ENCODE data around the gene KRTAP3-3. TPM values are rescaled to one million over a fixed set of nuclear protein-coding genes. Genes with fewer than 3 reads are reported as not detected.

Gene KRTAP3-3
- total RNA-seq, 1 donor from 2014 or later: not detected

DNA sequence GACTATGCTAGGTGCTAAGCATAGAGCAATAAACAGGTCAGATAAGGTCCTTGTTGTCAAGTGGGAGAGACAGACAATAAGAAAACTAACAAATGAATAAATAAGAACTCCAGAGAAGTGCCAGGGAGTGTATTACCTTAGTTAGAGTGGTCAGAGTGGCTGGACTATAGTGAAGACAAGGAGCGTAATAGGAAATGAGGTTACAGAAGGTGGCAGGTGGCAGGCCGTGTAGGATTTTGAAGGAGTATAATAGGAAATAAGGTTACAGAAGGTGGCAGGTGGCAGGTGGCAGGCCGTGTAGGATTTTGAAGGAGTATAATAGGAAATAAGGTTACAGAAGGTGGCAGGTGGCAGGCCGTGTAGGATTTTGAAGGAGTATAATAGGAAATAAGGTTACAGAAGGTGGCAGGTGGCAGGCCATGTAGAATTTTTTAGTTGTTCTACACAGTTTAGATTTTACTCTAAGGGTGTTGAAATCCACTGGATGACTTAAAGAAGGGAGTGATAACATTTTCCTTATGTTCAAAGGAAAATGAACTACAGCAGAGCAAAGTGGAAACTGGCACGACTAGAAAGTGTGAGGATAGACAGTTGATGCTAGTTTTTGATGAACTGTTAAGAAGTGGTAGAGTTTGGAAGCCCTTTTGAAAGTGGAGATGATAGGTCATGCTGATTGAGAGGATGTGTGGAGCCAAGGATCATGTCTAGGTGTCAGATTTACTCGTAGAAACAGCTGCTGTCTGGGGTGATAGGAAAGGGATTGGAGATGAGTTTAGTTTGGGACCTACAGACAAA lies 18.6 kb upstream of the KRTAP3-3 start:
- Mint-ChIP-seq H3K27ac (ENCODE audit: unreplicated experiment) (no peak overlapping the region), H3K27me3 (ENCODE audit: unreplicated experiment) (peaks cover 8% of the 10 kb centered on the region), H3K4me3 (ENCODE audit: unreplicated experiment) (no peak overlapping the region), H3K36me3 (ENCODE audit: unreplicated experiment) (no peaks in the 10 kb centered on the region), H3K9me3 (ENCODE audit: unreplicated experiment) (peaks cover 6% of the 10 kb centered on the region), H3K4me1 (ENCODE audit: low read depth, unreplicated experiment) (peaks cover 17% of the 10 kb centered on the region)
- no peak for DNase-seq
- TF ChIP-seq, protein P1, sequence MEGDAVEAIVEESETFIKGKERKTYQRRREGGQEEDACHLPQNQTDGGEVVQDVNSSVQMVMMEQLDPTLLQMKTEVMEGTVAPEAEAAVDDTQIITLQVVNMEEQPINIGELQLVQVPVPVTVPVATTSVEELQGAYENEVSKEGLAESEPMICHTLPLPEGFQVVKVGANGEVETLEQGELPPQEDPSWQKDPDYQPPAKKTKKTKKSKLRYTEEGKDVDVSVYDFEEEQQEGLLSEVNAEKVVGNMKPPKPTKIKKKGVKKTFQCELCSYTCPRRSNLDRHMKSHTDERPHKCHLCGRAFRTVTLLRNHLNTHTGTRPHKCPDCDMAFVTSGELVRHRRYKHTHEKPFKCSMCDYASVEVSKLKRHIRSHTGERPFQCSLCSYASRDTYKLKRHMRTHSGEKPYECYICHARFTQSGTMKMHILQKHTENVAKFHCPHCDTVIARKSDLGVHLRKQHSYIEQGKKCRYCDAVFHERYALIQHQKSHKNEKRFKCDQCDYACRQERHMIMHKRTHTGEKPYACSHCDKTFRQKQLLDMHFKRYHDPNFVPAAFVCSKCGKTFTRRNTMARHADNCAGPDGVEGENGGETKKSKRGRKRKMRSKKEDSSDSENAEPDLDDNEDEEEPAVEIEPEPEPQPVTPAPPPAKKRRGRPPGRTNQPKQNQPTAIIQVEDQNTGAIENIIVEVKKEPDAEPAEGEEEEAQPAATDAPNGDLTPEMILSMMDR (IDR thresholded peaks at IDR 0.05; ENCODE audit: partially characterized antibody, unreplicated experiment): no peak

DNA sequence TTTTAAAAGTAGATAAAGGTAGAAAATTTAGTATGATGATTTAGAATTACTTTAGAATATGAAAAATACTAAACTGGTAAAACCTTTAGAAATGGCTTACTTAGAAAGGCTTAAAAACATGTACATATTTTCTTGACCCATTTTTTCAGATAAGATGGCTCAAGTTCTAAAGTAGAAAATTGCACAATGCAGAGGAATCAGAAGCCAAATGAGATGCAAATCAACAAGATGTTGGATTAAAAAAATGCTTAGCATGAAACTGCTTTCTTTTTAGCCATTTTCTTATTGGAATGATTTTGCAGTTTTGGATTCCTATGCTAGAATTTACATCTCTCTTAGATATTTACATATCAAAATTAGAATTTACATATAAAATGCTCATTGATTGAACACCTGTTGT lies 16.5 kb upstream of the KRTAP3-3 start:
- no peak for DNase-seq
- Mint-ChIP-seq H3K36me3 (ENCODE audit: unreplicated experiment) (no peaks in the 10 kb centered on the region), H3K4me1 (ENCODE audit: low read depth, unreplicated experiment) (peaks cover 17% of the 10 kb centered on the region), H3K9me3 (ENCODE audit: unreplicated experiment) (peaks cover 6% of the 10 kb centered on the region), H3K27ac (ENCODE audit: unreplicated experiment) (no peak overlapping the region), H3K4me3 (ENCODE audit: unreplicated experiment) (no peak overlapping the region), H3K27me3 (ENCODE audit: unreplicated experiment) (peaks cover 8% of the 10 kb centered on the region)
- TF ChIP-seq, protein P1 (IDR thresholded peaks at IDR 0.05; ENCODE audit: partially characterized antibody, unreplicated experiment): no peak

DNA sequence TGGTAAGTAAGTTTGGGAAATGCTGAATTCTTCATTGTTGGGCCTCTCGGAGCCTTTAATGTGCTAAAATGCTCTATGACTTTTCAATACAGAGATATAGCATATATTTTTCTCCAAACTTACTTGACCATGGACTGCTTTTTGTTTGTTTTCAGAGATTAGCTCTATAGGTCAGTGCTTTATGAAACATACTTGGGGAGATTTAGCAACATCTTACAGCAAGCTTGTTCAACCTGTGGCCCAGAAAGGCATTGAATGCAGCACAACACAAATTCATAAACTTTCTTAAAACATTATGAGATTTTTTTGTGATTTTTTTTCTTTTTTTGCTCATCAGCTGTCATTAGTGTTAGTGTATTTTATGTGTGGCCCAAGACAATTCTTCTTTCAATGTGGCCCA lies 16.0 kb upstream of the KRTAP3-3 start:
- DNase-seq: no peak
- Mint-ChIP-seq H3K4me1 (ENCODE audit: low read depth, unreplicated experiment) (peaks cover 17% of the 10 kb centered on the region), H3K36me3 (ENCODE audit: unreplicated experiment) (no peaks in the 10 kb centered on the region), H3K4me3 (ENCODE audit: unreplicated experiment) (no peak overlapping the region), H3K9me3 (ENCODE audit: unreplicated experiment) (peaks cover 6% of the 10 kb centered on the region), H3K27me3 (ENCODE audit: unreplicated experiment) (peaks cover 8% of the 10 kb centered on the region), H3K27ac (ENCODE audit: unreplicated experiment) (no peak overlapping the region)
- TF ChIP-seq, protein P1 (IDR thresholded peaks at IDR 0.05; ENCODE audit: partially characterized antibody, unreplicated experiment): no peak

DNA sequence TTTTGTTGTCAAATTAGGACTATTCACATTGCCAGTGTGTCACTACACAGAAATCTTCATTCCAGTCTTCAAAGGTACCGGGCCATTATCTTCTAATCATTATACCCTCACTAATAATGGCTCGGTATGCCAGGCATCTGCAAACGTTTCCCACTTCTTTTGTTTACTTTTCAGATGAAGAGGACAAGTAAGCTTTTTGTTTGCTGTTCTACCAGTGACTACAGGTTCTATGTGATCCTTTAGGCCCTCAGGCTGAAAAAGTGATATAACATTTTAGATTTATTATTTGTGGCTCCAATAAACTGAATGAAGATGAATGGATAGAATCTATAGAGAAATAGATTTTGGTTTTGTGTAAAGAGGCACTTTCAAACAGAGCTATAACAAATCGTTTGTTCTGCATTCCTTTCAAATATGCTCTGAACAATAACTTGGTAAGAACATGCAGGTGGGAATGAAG lies 15.4 kb upstream of the KRTAP3-3 start:
- no peak for DNase-seq
- Mint-ChIP-seq H3K4me3 (ENCODE audit: unreplicated experiment) (no peak overlapping the region), H3K9me3 (ENCODE audit: unreplicated experiment) (peaks cover 6% of the 10 kb centered on the region)

DNA sequence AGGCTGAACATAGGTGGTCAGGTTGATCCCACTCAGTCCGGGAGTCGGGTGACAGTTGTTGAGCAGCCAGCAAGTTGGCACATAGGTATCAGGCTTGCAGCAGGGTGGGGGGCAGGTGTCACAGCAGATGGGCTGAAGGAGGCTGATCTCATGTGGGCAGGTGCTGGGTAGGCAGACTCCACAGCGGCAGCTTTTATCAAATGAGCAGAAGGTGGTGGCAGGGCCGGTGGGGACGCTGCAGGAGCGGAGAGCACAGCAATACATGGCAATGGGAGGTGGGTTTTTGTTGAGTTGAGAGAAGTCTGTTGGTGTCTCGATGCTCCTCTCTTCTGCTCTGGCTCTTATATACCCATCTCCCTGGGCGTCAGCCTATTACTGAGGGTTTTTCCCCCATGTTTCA lies 14.8 kb upstream of the KRTAP3-3 start, which contains the start of gene KRTAP3-1:
Gene KRTAP3-1 (minus strand): TSS at position 318 of the 400 bp plus-strand sequence. CDS start 54 bp downstream, at position 264.
- no peaks in the 10 kb centered on the region for H3K36me3 Mint-ChIP-seq (ENCODE audit: unreplicated experiment)
- H3K27ac Mint-ChIP-seq (ENCODE audit: unreplicated experiment): peak within 1 kb of the TSS; percentile 81

More for the DNA sequence above, 15.4 kb upstream of the KRTAP3-3 start:
- Mint-ChIP-seq H3K27ac (ENCODE audit: unreplicated experiment) (no peak overlapping the region), H3K4me1 (ENCODE audit: low read depth, unreplicated experiment) (peaks cover 17% of the 10 kb centered on the region), H3K36me3 (ENCODE audit: unreplicated experiment) (no peaks in the 10 kb centered on the region), H3K27me3 (ENCODE audit: unreplicated experiment) (peaks cover 8% of the 10 kb centered on the region)
- TF ChIP-seq, protein P1 (IDR thresholded peaks at IDR 0.05; ENCODE audit: partially characterized antibody, unreplicated experiment): no peak

More for the DNA sequence above, 14.8 kb upstream of the KRTAP3-3 start, which contains the start of gene KRTAP3-1:
- Mint-ChIP-seq H3K27me3 (ENCODE audit: unreplicated experiment) (peaks cover 8% of the 10 kb centered on the region), H3K9me3 (ENCODE audit: unreplicated experiment) (peaks cover 6% of the 10 kb centered on the region), H3K4me3 (ENCODE audit: unreplicated experiment) (no peak within 1 kb of the TSS), H3K4me1 (ENCODE audit: low read depth, unreplicated experiment) (peaks cover 17% of the 10 kb centered on the region)
- peak; percentile 47 for DNase-seq
- TF ChIP-seq, protein P1 (IDR thresholded peaks at IDR 0.05; ENCODE audit: partially characterized antibody, unreplicated experiment): no peak
